DND-41 (cell line): ENCODE results near the gene RALGAPA2.

Source experiments
- ATAC-seq: fragments of 200-7000 bp; cut with Tn5 transposase; 3 replicates; pipeline ENCODE4 v1.9.1; 2021; ENCODE audit warnings: low read depth; ENCODE audit not compliant: insufficient read depth
- DNase-seq: peaks from one replicate; pipeline ENCODE4 v3.0.0-alpha.2; 2020
- H2AFZ ChIP-seq: 2 replicates; pipeline ENCODE4 v1.6.0; 2012; ENCODE audit warnings: low read depth, low read length
- H3K27ac ChIP-seq: 2 replicates; pipeline ENCODE4 v1.5.1; 2012; ENCODE audit warnings: low read length, inconsistent platforms
- H3K27me3 ChIP-seq: fragments of 200-600 bp; sonication (generic); 2 replicates; pipeline ENCODE4 v1.6.0; 2012; ENCODE audit warnings: low read length, mild to moderate bottlenecking, inconsistent platforms; ENCODE audit not compliant: insufficient read depth, poor library complexity
- H3K36me3 ChIP-seq: 2 replicates; pipeline ENCODE4 v1.5.1; 2012; ENCODE audit warnings: low read length, inconsistent platforms; ENCODE audit not compliant: insufficient read depth
- H3K4me1 ChIP-seq: 2 replicates; pipeline ENCODE4 v1.5.1; 2012; ENCODE audit warnings: mild to moderate bottlenecking, low read length; ENCODE audit not compliant: insufficient read depth
- H3K4me2 ChIP-seq: 2 replicates; pipeline ENCODE4 v1.6.0; 2012; ENCODE audit warnings: mild to moderate bottlenecking, moderate library complexity, low read length, inconsistent platforms; ENCODE audit not compliant: insufficient read depth
- H3K4me3 ChIP-seq, 2 experiments: fragments of 200-600 bp in 1 of 2; shearing (Covaris generic) in 1 of 2; 2 replicates each; pipeline ENCODE4 v1.5.1; 2012 to 2016; ENCODE audit warnings: inconsistent platforms in 2 of 2, low read length in 2 of 2, mild to moderate bottlenecking in 2 of 2, low read depth in 1 of 2, moderate library complexity in 1 of 2
- H3K79me2 ChIP-seq: 2 replicates; pipeline ENCODE4 v1.6.0; 2012; ENCODE audit warnings: low read length, inconsistent platforms; ENCODE audit not compliant: insufficient read depth
- H3K9ac ChIP-seq: 2 replicates; pipeline ENCODE4 v1.6.0; 2012; ENCODE audit warnings: low read depth, mild to moderate bottlenecking, inconsistent platforms, low read length, moderate library complexity
- H3K9me3 ChIP-seq: 2 replicates; pipeline ENCODE4 v1.5.1; 2012; ENCODE audit warnings: low read length, moderate library complexity, mild to moderate bottlenecking, inconsistent platforms; ENCODE audit not compliant: insufficient read depth, severe bottlenecking
- H4K20me1 ChIP-seq: 2 replicates; pipeline ENCODE4 v1.6.0; 2012; ENCODE audit warnings: low read length; ENCODE audit not compliant: insufficient read depth
- EZH2 ChIP-seq: IDR thresholded peaks from 3 replicates; pipeline ENCODE4 v1.6.1; 2012; ENCODE audit warnings: borderline replicate concordance, low read depth, mild to moderate bottlenecking, moderate library complexity, low read length, inconsistent platforms; ENCODE audit not compliant: severe bottlenecking
- TF ChIP-seq, protein P1 (sequence below): IDR thresholded peaks from 2 replicates; pipeline ENCODE4 v1.5.1; 2012; ENCODE audit warnings: borderline replicate concordance, low read length, moderate library complexity, mild to moderate bottlenecking; ENCODE audit not compliant: poor library complexity, severe bottlenecking; ENCODE audit errors: extremely low read depth

Gene RALGAPA2

DNA sequence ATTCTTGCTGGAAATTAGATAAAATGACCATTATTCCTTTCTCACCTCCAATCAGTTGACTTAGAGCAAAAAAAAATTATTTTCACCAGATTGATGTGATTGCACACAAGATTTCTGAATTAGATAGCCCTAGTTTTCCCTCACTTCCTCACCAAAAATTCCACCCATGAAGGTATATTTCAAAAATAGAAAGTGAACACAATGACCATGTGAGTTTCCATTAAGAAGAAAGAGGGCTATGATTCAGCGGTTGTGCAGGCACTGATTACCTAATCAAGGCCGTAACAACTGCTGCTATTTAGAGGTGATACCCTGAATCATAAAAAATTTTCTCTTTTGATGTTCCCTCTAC, 19.5 kb upstream of the RALGAPA2 start:
- Histone ChIP-seq H2AFZ (no peak overlapping the region), H3K4me1 (peaks cover 6% of the 10 kb centered on the region; the same call in 1 of the 2 replicates), H3K4me2 (no peak overlapping the region), H3K27ac (no peak overlapping the region), H3K9me3 (no peaks in the 10 kb centered on the region), H3K4me3 (no peak overlapping the region), H3K9ac (no peak overlapping the region), H4K20me1 (no peaks in the 10 kb centered on the region), H3K79me2 (no peaks in the 10 kb centered on the region), H3K36me3 (no peaks in the 10 kb centered on the region), H3K27me3 (no peaks in the 10 kb centered on the region)
- TF ChIP-seq, protein P1, sequence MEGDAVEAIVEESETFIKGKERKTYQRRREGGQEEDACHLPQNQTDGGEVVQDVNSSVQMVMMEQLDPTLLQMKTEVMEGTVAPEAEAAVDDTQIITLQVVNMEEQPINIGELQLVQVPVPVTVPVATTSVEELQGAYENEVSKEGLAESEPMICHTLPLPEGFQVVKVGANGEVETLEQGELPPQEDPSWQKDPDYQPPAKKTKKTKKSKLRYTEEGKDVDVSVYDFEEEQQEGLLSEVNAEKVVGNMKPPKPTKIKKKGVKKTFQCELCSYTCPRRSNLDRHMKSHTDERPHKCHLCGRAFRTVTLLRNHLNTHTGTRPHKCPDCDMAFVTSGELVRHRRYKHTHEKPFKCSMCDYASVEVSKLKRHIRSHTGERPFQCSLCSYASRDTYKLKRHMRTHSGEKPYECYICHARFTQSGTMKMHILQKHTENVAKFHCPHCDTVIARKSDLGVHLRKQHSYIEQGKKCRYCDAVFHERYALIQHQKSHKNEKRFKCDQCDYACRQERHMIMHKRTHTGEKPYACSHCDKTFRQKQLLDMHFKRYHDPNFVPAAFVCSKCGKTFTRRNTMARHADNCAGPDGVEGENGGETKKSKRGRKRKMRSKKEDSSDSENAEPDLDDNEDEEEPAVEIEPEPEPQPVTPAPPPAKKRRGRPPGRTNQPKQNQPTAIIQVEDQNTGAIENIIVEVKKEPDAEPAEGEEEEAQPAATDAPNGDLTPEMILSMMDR = no peak
- TF ChIP-seq EZH2 = no peak
- ATAC-seq (no peak), DNase-seq (no peak)

DNA sequence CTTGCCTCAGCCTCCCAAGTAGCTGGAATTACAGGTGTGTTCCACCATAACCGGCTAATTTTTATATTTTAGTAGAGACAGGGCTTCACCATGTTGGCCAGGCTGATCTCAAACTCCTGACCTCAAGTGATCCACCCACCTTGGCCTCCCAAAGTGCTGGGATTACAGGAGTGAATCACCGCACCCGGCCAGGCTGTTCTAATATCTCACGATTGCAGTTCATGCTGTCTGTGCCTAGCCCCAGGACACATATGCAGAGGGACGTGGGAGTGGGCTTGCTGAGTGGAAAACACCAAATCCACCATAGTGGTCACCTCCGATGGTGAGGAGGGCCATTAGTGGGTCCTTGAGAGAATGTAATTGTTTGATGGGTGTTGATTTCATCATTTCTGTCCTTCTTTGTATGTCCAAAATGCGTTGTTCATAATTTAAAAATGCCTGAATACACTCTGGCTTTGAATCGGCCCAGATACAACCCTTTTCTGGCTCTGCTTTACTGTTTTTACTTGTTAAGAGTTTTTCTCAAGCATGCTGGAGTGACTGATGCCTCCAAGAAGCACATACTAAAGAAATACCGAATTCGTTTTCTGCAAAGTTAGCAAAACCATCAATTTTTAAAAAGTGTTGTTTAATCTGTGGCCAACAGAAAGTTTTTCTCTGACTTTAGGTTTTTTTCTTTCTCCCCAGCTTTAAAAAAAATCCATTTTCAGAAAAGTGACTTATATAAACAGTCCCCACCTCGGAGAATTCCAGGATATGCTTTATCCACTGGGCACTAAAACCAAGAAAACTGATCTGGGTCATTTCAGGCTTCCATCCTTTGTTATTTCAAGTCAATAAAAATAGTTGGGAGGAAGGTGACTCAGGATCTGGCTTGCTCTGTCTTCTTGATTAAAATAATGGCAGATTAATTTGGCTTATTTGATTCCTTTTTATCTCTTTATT, 18.8 kb upstream of the RALGAPA2 start:
- Histone ChIP-seq H3K4me1 (peaks cover 6% of the 10 kb centered on the region; the same call in 1 of the 2 replicates), H3K4me3 (no peak overlapping the region), H3K9me3 (no peaks in the 10 kb centered on the region), H3K27ac (no peak overlapping the region), H3K9ac (no peak overlapping the region), H2AFZ (no peak overlapping the region), H3K79me2 (no peaks in the 10 kb centered on the region), H4K20me1 (no peaks in the 10 kb centered on the region), H3K4me2 (no peak overlapping the region), H3K36me3 (no peaks in the 10 kb centered on the region), H3K27me3 (no peaks in the 10 kb centered on the region)
- DNase-seq (no peak), ATAC-seq (no peak)
- TF ChIP-seq, protein P1 = no peak

DNA sequence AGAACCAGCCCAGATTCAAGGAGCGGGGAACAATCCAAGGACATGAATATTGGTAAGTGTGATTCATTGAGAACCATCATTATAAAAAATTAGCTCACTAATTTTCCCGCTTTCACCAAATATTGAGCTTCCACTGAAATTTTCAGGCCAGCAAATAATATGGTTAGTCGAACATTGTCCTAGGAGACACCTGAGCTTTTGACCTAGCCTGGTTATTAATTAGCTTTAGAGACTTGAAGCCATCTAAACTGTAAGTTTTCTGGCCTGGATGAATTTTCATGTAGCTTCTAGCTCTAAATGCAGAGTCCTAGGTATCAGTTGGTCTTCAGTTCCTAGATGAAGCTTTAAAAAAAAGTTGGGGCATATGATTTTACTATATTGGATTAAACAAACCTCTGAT, 17.1 kb upstream of the RALGAPA2 start:
- no peaks in the 10 kb centered on the region for H4K20me1 ChIP-seq
- no peak overlapping the region for H2AFZ ChIP-seq
- TF ChIP-seq, protein P1 = no peak
- no peak for TF ChIP-seq EZH2
- DNase-seq (no peak), ATAC-seq (no peak)
- H3K9me3 ChIP-seq = no peaks in the 10 kb centered on the region
- H3K4me3 ChIP-seq = no peak overlapping the region
- no peaks in the 10 kb centered on the region for H3K79me2 ChIP-seq
- no peak overlapping the region for H3K4me2 ChIP-seq
- H3K9ac ChIP-seq = no peak overlapping the region
- H3K27ac ChIP-seq = no peak overlapping the region
- no peaks in the 10 kb centered on the region for H3K36me3 ChIP-seq
- no peaks in the 10 kb centered on the region for H3K27me3 ChIP-seq
- H3K4me1 ChIP-seq = peaks cover 5% of the 10 kb centered on the region; the same call in 1 of the 2 replicates
